ENCODE measurements around the gene MAN2A1.

GRCh38 chr5:109884676-109885075 lies 194.9 kb downstream of the MAN2A1 start:
- no peak for TF ChIP-seq CTCF (conservative IDR thresholded peaks at IDR 0.05 in 1 of 2, IDR thresholded peaks at IDR 0.05 in 1 of 2; ENCODE audit: extremely low read depth in 1 of 2, insufficient read depth in 1 of 2, low read depth in 1 of 2, low read length in 2 of 2)
- no peak for TF ChIP-seq EZH2 (IDR thresholded peaks at IDR 0.05; ENCODE audit: borderline replicate concordance, low read length)

All from mammary epithelial cell (primary cell).